Spleen (tissue), 11 donors: ENCODE results near the gene ATP1A1. TPM values are rescaled to one million over a fixed set of nuclear protein-coding genes. Genes with fewer than 3 reads are reported as not detected.

ENCODE experiments used
- DNase-seq: peaks from one replicate; pipeline ENCODE4 v3.0.0-alpha.2; 2020
- H3K27ac ChIP-seq, 8 donors: fragments of 200-600 bp; sonication (generic) in 7 of 8; 1 replicate in 4 of 8; 2 replicates in 4 of 8; pipeline versions ENCODE4 v1.5.0 to v1.8.0; 2016 to 2021; ENCODE audit warnings: inconsistent platforms in 4 of 8, mild to moderate bottlenecking in 4 of 8, moderate library complexity in 1 of 8
- H3K27me3 ChIP-seq, 7 donors: fragments of 200-600 bp; sonication (generic) in 6 of 7; replicated peaks in 1 of 7; 1 replicate in 4 of 7; 2 replicates in 3 of 7; pipeline versions ENCODE4 v1.5.0 to v1.8.0; 2016 to 2021; ENCODE audit warnings: inconsistent platforms in 3 of 7, mild to moderate bottlenecking in 1 of 7
- H3K36me3 ChIP-seq, 6 donors: fragments of 200-600 bp; sonication (generic) in 5 of 6; 1 replicate in 4 of 6; 2 replicates in 2 of 6; pipeline versions ENCODE4 v1.5.0 to v1.8.0; 2016 to 2021; ENCODE audit warnings: inconsistent platforms in 2 of 6
- H3K4me1 ChIP-seq, 6 donors: fragments of 200-600 bp; sonication (generic) in 5 of 6; 1 replicate in 3 of 6; 2 replicates in 3 of 6; pipeline versions ENCODE4 v1.5.0 to v1.8.0; 2016 to 2021; ENCODE audit warnings: inconsistent platforms in 3 of 6
- H3K4me3 ChIP-seq, 8 donors: fragments of 200-600 bp; sonication (generic) in 7 of 8; 1 replicate in 4 of 8; 2 replicates in 4 of 8; pipeline versions ENCODE4 v1.5.0 to v1.8.0; 2016 to 2021; ENCODE audit warnings: inconsistent platforms in 4 of 8, mild to moderate bottlenecking in 4 of 8, moderate library complexity in 2 of 8
- H3K9me3 ChIP-seq, 8 donors: fragments of 200-600 bp; sonication (generic) in 7 of 8; 1 replicate in 4 of 8; 2 replicates in 4 of 8; pipeline versions ENCODE4 v1.5.0 to v1.8.0; 2016 to 2021; ENCODE audit warnings: inconsistent platforms in 4 of 8
- CTCF ChIP-seq, 11 experiments: fragments of 200-600 bp in 7 of 11; fragments of 450-650 bp in 4 of 11; sonication (generic) in 4 of 11; IDR thresholded peaks in 8 of 11; conservative IDR thresholded peaks in 3 of 11; 1 replicate in 7 of 11; 2 replicates in 4 of 11; pipeline versions ENCODE4 v1.4.0 to v1.8.0; 2016 to 2021; ENCODE audit warnings: antibody characterized with exemption in 11 of 11, inconsistent platforms in 4 of 11, mild to moderate bottlenecking in 1 of 11
- POLR2A ChIP-seq, 3 donors: fragments of 450-650 bp; IDR thresholded peaks; one replicate each; pipeline ENCODE4 v1.5.1; 2017; ENCODE audit warnings: antibody characterized with exemption in 3 of 3, mild to moderate bottlenecking in 1 of 3
- POLR2AphosphoS5 ChIP-seq, 3 donors: sonication (generic); formaldehyde crosslinking; IDR thresholded peaks; one replicate each; pipeline ENCODE4 v1.5.1; 2017; ENCODE audit warnings: antibody characterized with exemption in 3 of 3
- WGBS, 5 donors: extraction: QIAGEN DNeasy Blood & Tissue Kit in 3 of 5; methylation state at CpG; one replicate each; pipeline versions ENCODE4 v1.1.5 to v1.1.7; 2013 to 2018; 5-methylcytosine and 5-hydroxymethylcytosine counted together
- intact Hi-C: fragments of 100-400 bp; cut with DNase I; formaldehyde crosslinking; loops from one replicate; pipeline ENCODE4 v1.15.0; 2023; ENCODE audit warnings: low total_unique reads
- polyA plus RNA-seq, 3 donors: library from polyadenylated mRNA; stranded (reverse); fragments of 200-250 nt; gene quantifications; one replicate each; pipeline ENCODE4 v1.2.1, GENCODE V29; 2013
- total RNA-seq, 7 donors: library from RNA; depleted of rRNA in 3 of 7; stranded (reverse); fragments of >200 nt in 3 of 7; fragmentation: NEBNext Ultra II Directional in 4 of 7; extraction: Animal tissue kit (Norgen Biotek cat#: 25700) in 4 of 7; gene quantifications; one replicate each; pipeline versions ENCODE4 v1.1.0 to v1.2.1, GENCODE V29; 2016 to 2021
- donor health status: healthy with polysubstance abuse.
- donor health status: DM: no; HTN: no; CAD: no; lungs with moderate emphysema.
- donor health status: DM: no; HTN: no; CAD: no.
- donor health status: Bipolar disorder and iron deficiency.
- donor health status: healthy.
- donor health status: DM: no; HTN: no; CAD: no.
- donor health status: DM: yes; HTN: yes; CAD: no.

Gene ATP1A1
- total and polyA plus RNA-seq, 10 donors, result 34.5 to 209 (median 130) TPM

DNA sequence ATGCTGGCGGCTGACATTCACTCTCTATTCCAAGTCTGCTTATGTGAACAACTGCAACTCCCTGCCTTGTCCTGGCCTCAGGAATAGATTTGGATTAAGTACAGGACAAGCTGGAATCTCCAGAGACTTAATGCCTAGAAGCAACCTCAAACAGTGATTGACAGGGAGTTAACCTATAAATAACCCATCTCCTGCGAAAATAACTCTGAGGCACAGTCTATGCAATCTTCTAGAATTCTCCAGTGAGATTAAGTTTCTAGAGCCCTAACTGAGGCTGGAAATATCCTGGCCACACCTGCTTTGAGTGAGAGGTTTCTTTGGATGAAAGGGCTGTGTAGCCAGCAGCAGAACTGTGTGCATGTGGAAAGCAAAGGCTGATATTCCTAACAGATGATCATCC, 25.3 kb upstream of the ATP1A1 start:
- Histone ChIP-seq H3K36me3 (no peaks in the 10 kb centered on the region), H3K9me3 (no peaks in the 10 kb centered on the region), H3K4me3 (no peak overlapping the region), H3K4me1 (no peaks in the 10 kb centered on the region), H3K27me3 (no peaks in the 10 kb centered on the region), H3K27ac (peak overlapping the region in 1 of 8 donors; percentile 16)
- intact Hi-C loops, result no loop called here
- no peak for TF ChIP-seq POLR2A (IDR thresholded peaks at IDR 0.05)
- no peak for DNase-seq
- 83 to 97% (median 93%) methylated on average over 2 of the region's 2 CpGs for WGBS, 5 donors

DNA sequence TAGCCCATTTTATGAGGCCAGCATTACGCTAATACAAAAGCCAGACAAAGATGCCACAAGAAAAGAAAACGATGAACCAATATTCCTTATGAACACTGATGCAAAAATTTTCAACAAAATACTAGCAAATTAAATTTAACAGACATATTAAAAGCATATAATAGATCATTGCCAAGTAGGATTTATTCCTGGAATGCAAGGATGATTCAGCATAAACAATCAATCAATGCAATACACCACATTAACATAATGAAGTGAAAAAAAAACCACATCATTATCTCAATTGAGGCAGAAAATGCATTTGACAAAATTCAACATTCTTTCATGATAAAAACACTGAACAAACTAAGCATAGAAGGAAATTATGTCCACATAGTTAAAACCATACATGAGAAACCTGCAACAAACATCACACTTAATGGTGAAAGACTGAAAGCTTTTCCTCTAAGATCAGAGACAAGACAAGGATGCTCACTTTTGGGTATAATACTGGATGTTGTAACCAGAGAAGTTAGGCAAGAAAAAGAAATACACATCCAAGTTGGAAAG, 22.9 kb upstream of the ATP1A1 start:
- Histone ChIP-seq H3K27me3 (no peaks in the 10 kb centered on the region), H3K27ac (no peak overlapping the region), H3K4me1 (no peaks in the 10 kb centered on the region), H3K36me3 (no peaks in the 10 kb centered on the region), H3K4me3 (no peak overlapping the region), H3K9me3 (no peaks in the 10 kb centered on the region)
- 91 to 99% (median 93%) methylated on average over 2 of the region's 2 CpGs for WGBS, 5 donors
- TF ChIP-seq CTCF (IDR thresholded peaks at IDR 0.05 in 8 of 11, conservative IDR thresholded peaks at IDR 0.05 in 3 of 11) (no peak), POLR2AphosphoS5 (IDR thresholded peaks at IDR 0.05) (no peak), POLR2A (IDR thresholded peaks at IDR 0.05) (no peak)
- intact Hi-C loops, result no loop called here
- DNase-seq, result no peak

GRCh38 chr1:116351914-116352313, 21.1 kb upstream of the ATP1A1 start:
- 68 to 89% (median 78%) methylated on average over 4 of the region's 4 CpGs for WGBS, 5 donors
- Histone ChIP-seq H3K9me3 (no peaks in the 10 kb centered on the region), H3K36me3 (no peaks in the 10 kb centered on the region), H3K27ac (no peak overlapping the region), H3K4me3 (no peak overlapping the region), H3K27me3 (no peaks in the 10 kb centered on the region), H3K4me1 (peaks cover 0 to 6% (median 0%) of the 10 kb centered on the region in 6 donors)
- TF ChIP-seq CTCF (IDR thresholded peaks at IDR 0.05 in 8 of 11, conservative IDR thresholded peaks at IDR 0.05 in 3 of 11) (no peak), POLR2AphosphoS5 (IDR thresholded peaks at IDR 0.05) (no peak), POLR2A (IDR thresholded peaks at IDR 0.05) (no peak)
- DNase-seq, result no peak
- intact Hi-C loops, result no loop called here

DNA sequence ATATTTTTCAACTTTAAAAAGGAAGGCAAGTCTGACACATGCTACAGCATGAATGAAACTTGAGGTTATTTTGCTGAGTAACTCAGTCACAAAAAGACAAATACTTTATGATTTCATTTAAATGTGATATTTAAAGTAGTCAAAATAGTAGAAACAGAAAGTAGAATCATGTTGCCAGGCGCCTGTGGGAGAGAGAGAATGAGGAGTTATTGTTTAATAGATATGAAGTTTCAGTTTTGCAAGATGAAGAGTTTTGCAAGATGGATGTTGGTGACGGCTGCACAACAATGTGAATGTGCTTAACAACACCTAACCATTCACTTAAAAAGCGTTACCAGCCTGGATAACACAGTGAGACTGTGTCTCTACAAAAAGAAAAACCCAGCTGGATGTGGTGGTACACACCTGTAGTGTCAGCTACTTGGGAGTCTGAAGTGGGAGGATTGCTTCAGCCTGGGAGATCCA, 20.7 kb upstream of the ATP1A1 start:
- H3K4me1 ChIP-seq, result peaks cover 0 to 7% (median 0%) of the 10 kb centered on the region in 6 donors
- H3K27me3 ChIP-seq, result no peaks in the 10 kb centered on the region
- H3K4me3 ChIP-seq, result no peak overlapping the region
- DNase-seq, result no peak
- TF ChIP-seq POLR2AphosphoS5 (IDR thresholded peaks at IDR 0.05) (no peak), POLR2A (IDR thresholded peaks at IDR 0.05) (no peak), CTCF (IDR thresholded peaks at IDR 0.05 in 8 of 11, conservative IDR thresholded peaks at IDR 0.05 in 3 of 11) (no peak)
- H3K9me3 ChIP-seq, result no peaks in the 10 kb centered on the region
- no peak overlapping the region for H3K27ac ChIP-seq
- no peaks in the 10 kb centered on the region for H3K36me3 ChIP-seq
- intact Hi-C loops, result no loop called here
- WGBS, 5 donors, result 56 to 76% (median 65%) methylated on average over 3 of the region's 3 CpGs
